Smooth muscle cell (in vitro differentiated cells): ENCODE results near the gene PCDHA10. TPM values are rescaled to one million over a fixed set of nuclear protein-coding genes. Genes with fewer than 3 reads are reported as not detected.
"Not testable (repeated sequence)": the region's sequence is repeated elsewhere in the genome, so short reads cannot be mapped to it uniquely, and the experiment has no call there.

Experiments used
- DNase-seq: peaks from one replicate; lab custom pipeline; 2025; ENCODE audit not compliant: unreplicated experiment; lab: John Stamatoyannopoulos, UW
- H2AFZ ChIP-seq: fragments of 200-600 bp; sonication (generic); 2 replicates; pipeline ENCODE4 v1.6.0; 2016; ENCODE audit warnings: antibody characterized with exemption, low read depth, mild to moderate bottlenecking
- H3F3A ChIP-seq: fragments of 200-600 bp; sonication (generic); 2 replicates; pipeline ENCODE4 v1.6.0; 2017; ENCODE audit warnings: antibody characterized with exemption, low read depth
- H3K27ac ChIP-seq: fragments of 200-600 bp; sonication (generic); 2 replicates; pipeline ENCODE4 v1.5.1; 2016; ENCODE audit warnings: low read depth, mild to moderate bottlenecking
- H3K27me3 ChIP-seq: fragments of 200-600 bp; sonication (generic); 2 replicates; pipeline ENCODE4 v1.6.1; 2016; ENCODE audit warnings: low read depth, mild to moderate bottlenecking
- H3K36me3 ChIP-seq: fragments of 200-600 bp; sonication (generic); 2 replicates; pipeline ENCODE4 v1.5.1; 2016; ENCODE audit warnings: low read depth
- H3K4me1 ChIP-seq: fragments of 200-600 bp; sonication (generic); 2 replicates; pipeline ENCODE4 v1.5.1; 2016; ENCODE audit warnings: low read depth
- H3K4me2 ChIP-seq: fragments of 200-600 bp; sonication (generic); 2 replicates; pipeline ENCODE4 v1.6.0; 2016; ENCODE audit warnings: mild to moderate bottlenecking
- H3K4me3 ChIP-seq: fragments of 200-600 bp; sonication (generic); 2 replicates; pipeline ENCODE4 v1.5.1; 2016; ENCODE audit warnings: mild to moderate bottlenecking
- H3K79me2 ChIP-seq: fragments of 200-600 bp; sonication (generic); 2 replicates; pipeline ENCODE4 v1.6.0; 2016; ENCODE audit warnings: low read depth, mild to moderate bottlenecking
- H3K9ac ChIP-seq: fragments of 200-600 bp; sonication (generic); 2 replicates; pipeline ENCODE4 v1.6.0; 2016; ENCODE audit warnings: low read depth
- H3K9me3 ChIP-seq: fragments of 200-600 bp; sonication (generic); replicated peaks from 2 replicates; pipeline ENCODE4 v1.5.1; 2016; ENCODE audit warnings: low read depth
- H4K20me1 ChIP-seq: fragments of 200-600 bp; sonication (generic); 2 replicates; pipeline ENCODE4 v1.6.0; 2016; ENCODE audit warnings: low read depth
- CTCF ChIP-seq: fragments of 200-600 bp; sonication (generic); IDR thresholded peaks from 2 replicates; pipeline ENCODE4 v1.5.1; 2017; ENCODE audit warnings: borderline replicate concordance, mild to moderate bottlenecking, antibody characterized with exemption; ENCODE audit not compliant: insufficient read depth, poor library complexity, severe bottlenecking
- WGBS: methylation state at CpG from one replicate; pipeline ENCODE4 v1.1.7; 2016; ENCODE audit warnings: low lambda C conversion rate; 5-methylcytosine and 5-hydroxymethylcytosine counted together
- polyA plus RNA-seq: library from polyadenylated mRNA; unstranded; fragments of >200 nt; fragmentation: Nextera tagmentation; extraction: Ambion mirVana; gene quantifications from 2 replicates; pipeline ENCODE4 v1.2.1, GENCODE V29; 2016
- total RNA-seq: library from RNA; depleted of rRNA; stranded (reverse); fragments of >200 nt; gene quantifications from 2 replicates; pipeline ENCODE4 v1.2.3, GENCODE V29; 2014

PCDHA10 gene
- total RNA-seq: 16.1 and 19.6 TPM in 2 replicates
- polyA plus RNA-seq: 9.0 and 10.1 TPM in 2 replicates

- Histone ChIP-seq H3K4me2 (peak within 1 kb of the TSS; percentile 82), H2AFZ (peak within 1 kb of the TSS; percentile 65), H3K79me2 (peaks cover 24% of the 10 kb centered on the region), H3K27ac (peak within 1 kb of the TSS; percentile 49), H3F3A (no peaks in the 10 kb centered on the region), H3K36me3 (peaks cover 3% of the 10 kb centered on the region), H3K9ac (peak within 1 kb of the TSS; percentile 49), H3K4me3 (peak within 1 kb of the TSS; percentile 65), H3K9me3 (no peaks in the 10 kb centered on the region), H3K27me3 (no peaks in the 10 kb centered on the region), H4K20me1 (no peaks in the 10 kb centered on the region), H3K4me1 (peaks cover 13% of the 10 kb centered on the region)
- TF ChIP-seq CTCF: peak; percentile 73
- 15% methylated on average over 44 of the region's 44 CpGs for WGBS
- DNase-seq: no peak
Observed at GRCh38 chr5:140855772-140856674, at the start of gene PCDHA10. PCDHA10 (plus strand) TSS chr5:140855897; CDS start chr5:140856049, 152 bp downstream.

- H3K36me3 ChIP-seq: no peaks in the 10 kb centered on the region
- H3K9me3 ChIP-seq: no peaks in the 10 kb centered on the region
- no peaks in the 10 kb centered on the region for H3F3A ChIP-seq
- DNase-seq: peak; percentile 12
- H3K4me3 ChIP-seq: peak within 1 kb of the TSS; percentile 76
- peak; percentile 69 for TF ChIP-seq CTCF
- H3K27ac ChIP-seq: peak within 1 kb of the TSS; percentile 32
- H3K79me2 ChIP-seq: no peaks in the 10 kb centered on the region
- no peaks in the 10 kb centered on the region for H3K27me3 ChIP-seq
- peak within 1 kb of the TSS; percentile 72 for H3K9ac ChIP-seq
- H3K4me1 ChIP-seq: no peaks in the 10 kb centered on the region
- WGBS: 2% methylated on average over 47 of the region's 47 CpGs
- H4K20me1 ChIP-seq: no peaks in the 10 kb centered on the region
- peak within 1 kb of the TSS; percentile 88 for H3K4me2 ChIP-seq
- peak within 1 kb of the TSS; percentile 100 for H2AFZ ChIP-seq
Observed at GRCh38 chr5:140806834-140807775, 48.6 kb upstream of the PCDHA10 start, which contains the start of gene PCDHA4. PCDHA4 (plus strand) TSS chr5:140807068.

- H3K9me3 ChIP-seq, H3F3A ChIP-seq, H3K4me2 ChIP-seq, DNase-seq, H4K20me1 ChIP-seq, H2AFZ ChIP-seq, H3K9ac ChIP-seq, H3K4me1 ChIP-seq, H3K27ac ChIP-seq, H3K79me2 ChIP-seq, H3K27me3 ChIP-seq, H3K36me3 ChIP-seq: not testable (repeated sequence)
- WGBS: 98% methylated on average over 62 of the region's 62 CpGs
- H3K4me3 ChIP-seq: peak overlapping the region; percentile 76
Observed at GRCh38 chr5:140808241-140808888, 47.3 kb upstream of the PCDHA10 start.

- TF ChIP-seq CTCF: no peak
- Histone ChIP-seq H3K27me3 (no peaks in the 10 kb centered on the region), H3K36me3 (no peaks in the 10 kb centered on the region), H3K4me1 (no peaks in the 10 kb centered on the region), H2AFZ (no peak overlapping the region), H3K79me2 (no peaks in the 10 kb centered on the region), H3K4me2 (no peak overlapping the region), H3K27ac (no peak overlapping the region), H3K4me3 (no peak overlapping the region), H4K20me1 (no peaks in the 10 kb centered on the region), H3K9me3 (no peaks in the 10 kb centered on the region), H3F3A (no peaks in the 10 kb centered on the region), H3K9ac (no peak overlapping the region)
- over 99% methylated on average over 40 of the region's 43 CpGs for WGBS
- DNase-seq: no peak
Observed at GRCh38 chr5:140808889-140809291, 46.8 kb upstream of the PCDHA10 start.
